ENCODE data around the gene YKT6.

The YKT6 gene

GRCh38 chr7:44237696-44238095 lies 36.9 kb downstream of the YKT6 start:
- no peak for TF ChIP-seq CTCF (IDR thresholded peaks at IDR 0.05; ENCODE audit: low read depth, low read length)
- no peak overlapping the region for H3K4me3 ChIP-seq (ENCODE audit: low read depth, low read length)

- TF ChIP-seq CTCF (IDR thresholded peaks at IDR 0.05; ENCODE audit: low read depth, low read length) = no peak
- H3K4me3 ChIP-seq (ENCODE audit: low read depth, low read length) = no peak overlapping the region
Observed at GRCh38 chr7:44238116-44238695, 37.4 kb downstream of the YKT6 start.

- no peak for TF ChIP-seq CTCF (IDR thresholded peaks at IDR 0.05; ENCODE audit: low read depth, low read length)
- H3K4me3 ChIP-seq (ENCODE audit: low read depth, low read length) = no peak overlapping the region
Observed at GRCh38 chr7:44239361-44239760, 38.6 kb downstream of the YKT6 start.

GRCh38 chr7:44240376-44240775 lies 39.6 kb downstream of the YKT6 start:
- TF ChIP-seq CTCF (IDR thresholded peaks at IDR 0.05; ENCODE audit: low read depth, low read length) = no peak
- no peak overlapping the region for H3K4me3 ChIP-seq (ENCODE audit: low read depth, low read length)

- TF ChIP-seq CTCF (IDR thresholded peaks at IDR 0.05; ENCODE audit: low read depth, low read length) = peak; percentile 83
- no peak overlapping the region for H3K4me3 ChIP-seq (ENCODE audit: low read depth, low read length)
Observed at GRCh38 chr7:44240983-44241510, 40.3 kb downstream of the YKT6 start.

- H3K4me3 ChIP-seq (ENCODE audit: low read depth, low read length) = no peak overlapping the region
- TF ChIP-seq CTCF (IDR thresholded peaks at IDR 0.05; ENCODE audit: low read depth, low read length) = no peak
Observed at GRCh38 chr7:44242091-44242490, 41.3 kb downstream of the YKT6 start.

GRCh38 chr7:44244282-44244681 lies 43.5 kb downstream of the YKT6 start:
- TF ChIP-seq CTCF (IDR thresholded peaks at IDR 0.05; ENCODE audit: low read depth, low read length) = peak; percentile 57
- H3K4me3 ChIP-seq (ENCODE audit: low read depth, low read length) = no peak overlapping the region
